ENCODE data around the gene PREPL. TPM values are rescaled to one million over a fixed set of nuclear protein-coding genes. Genes with fewer than 3 reads are reported as not detected.

Gene PREPL
- total RNA-seq, 2 donors from 2014 or later, result 70.4 to 77.4 TPM

DNA sequence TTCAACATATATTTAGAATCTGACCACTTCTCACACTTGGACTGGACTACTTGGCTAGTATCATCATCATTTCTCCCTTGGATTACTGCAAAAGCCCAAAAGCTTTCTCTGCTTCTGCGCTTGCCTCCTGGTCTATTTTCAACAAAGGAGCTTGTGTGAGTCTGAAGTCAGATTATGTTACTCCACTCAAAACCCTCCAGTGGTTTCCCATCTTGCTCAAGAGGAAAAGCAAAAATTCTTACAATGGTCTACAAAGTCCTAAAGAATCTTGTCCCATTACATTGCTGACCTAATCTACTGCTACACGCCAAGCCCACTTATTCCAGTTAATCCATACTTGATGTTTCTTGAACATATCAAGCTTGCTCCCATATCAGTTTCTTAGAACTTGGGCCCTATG, 9.6 kb downstream of the PREPL start:
- DNase-seq (no peak), ATAC-seq (peak; percentile 13 to 81)
- intact Hi-C loops (cut with DNase I), result no loop called here

DNA sequence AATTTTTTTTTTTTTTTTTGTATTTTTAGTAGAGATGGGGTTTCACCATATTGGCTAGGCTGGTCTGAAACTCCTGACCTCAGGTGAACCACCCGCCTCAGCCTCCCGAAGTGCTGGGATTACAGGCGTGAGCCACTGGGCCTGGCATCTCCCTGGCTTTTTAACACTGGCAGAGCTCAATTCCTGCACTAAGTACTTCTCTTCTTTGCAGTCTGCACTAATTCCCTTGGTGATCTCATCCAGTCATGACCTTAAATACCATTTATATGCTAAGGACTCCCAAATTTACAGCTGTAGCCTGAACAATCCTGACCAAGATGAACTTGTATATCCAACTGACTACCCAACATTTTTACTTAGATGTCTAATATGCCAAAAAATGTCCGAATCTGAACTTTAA, 10.2 kb downstream of the PREPL start:
- peak; percentile 38 to 76 for ATAC-seq

DNA sequence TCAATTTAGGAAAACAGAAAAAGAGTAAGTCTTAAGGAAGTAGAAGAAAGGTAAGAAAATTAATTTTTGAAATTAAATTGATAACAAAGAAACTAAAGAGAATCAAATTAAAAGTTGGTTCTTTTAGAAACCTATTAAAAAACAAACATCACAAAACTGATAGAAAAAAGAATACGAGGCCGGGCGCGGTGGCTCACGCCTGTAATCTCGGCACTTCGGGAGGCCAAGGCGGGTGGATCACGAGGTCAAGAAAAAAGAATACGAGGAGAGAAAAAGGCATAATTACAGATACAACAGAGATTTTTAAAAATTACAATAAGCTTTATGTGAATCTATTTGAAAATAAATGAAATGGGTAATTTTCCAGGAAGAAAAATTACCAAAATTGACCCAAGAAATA, 11.8 kb downstream of the PREPL start:
- intact Hi-C loops (cut with DNase I), result loop anchor here in 1 of 2 donors (5.0 kb wide), 1 partner anchor 107 kb away; no protein-coding TSS in a partner anchor
- no peak for ATAC-seq
- DNase-seq, result no peak

More for the DNA sequence above, 10.2 kb downstream of the PREPL start:
- no peak for DNase-seq
- intact Hi-C loops (cut with DNase I), result no loop called here

DNA sequence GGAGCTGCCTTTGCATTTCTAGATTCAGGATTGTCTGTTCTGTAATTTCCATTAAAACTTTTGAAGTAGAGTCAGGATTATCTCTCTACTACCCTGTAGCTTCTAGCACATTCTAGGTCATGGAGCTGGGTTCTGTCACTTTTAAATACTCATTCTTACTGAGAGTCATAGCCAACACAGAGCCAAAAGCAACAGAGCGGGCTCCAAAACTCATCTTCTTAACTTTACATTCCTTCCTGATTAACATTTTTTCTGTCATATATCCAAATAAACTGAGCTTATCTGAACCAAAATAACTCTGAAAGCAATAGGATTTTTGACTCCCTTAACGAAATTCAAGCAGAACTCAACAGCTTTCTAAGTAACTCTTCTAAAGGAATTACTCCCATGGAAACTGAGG, 12.9 kb downstream of the PREPL start:
- intact Hi-C loops (cut with DNase I), result loop anchor here in 1 of 2 donors (5.0 kb wide), 1 partner anchor 106 kb away; no protein-coding TSS in a partner anchor
- ATAC-seq (peak; percentile 75 to 93), DNase-seq (peak; percentile 36)

DNA sequence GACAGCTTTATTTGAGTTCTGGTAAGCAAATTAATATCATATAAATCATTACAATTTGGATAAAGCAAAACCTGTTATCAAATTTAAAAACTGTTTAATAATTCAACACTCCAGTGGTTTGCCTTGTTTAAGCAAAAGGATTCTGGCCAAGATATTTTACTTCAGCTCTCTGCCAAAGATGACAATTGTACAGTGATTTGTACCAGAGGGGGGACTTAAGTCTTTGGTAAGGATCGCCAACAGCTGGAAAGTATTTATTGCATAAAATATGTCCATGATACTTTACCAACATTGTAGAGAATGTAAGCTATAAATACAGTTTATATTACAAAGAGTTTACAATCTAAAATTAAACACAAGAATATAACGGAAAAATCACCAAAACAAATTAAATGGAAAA, 13.8 kb downstream of the PREPL start:
- DNase-seq (no peak), ATAC-seq (no peak)
- intact Hi-C loops (cut with DNase I), result loop anchor here in 1 of 2 donors (5.0 kb wide), 1 partner anchor 105 kb away; no protein-coding TSS in a partner anchor

DNA sequence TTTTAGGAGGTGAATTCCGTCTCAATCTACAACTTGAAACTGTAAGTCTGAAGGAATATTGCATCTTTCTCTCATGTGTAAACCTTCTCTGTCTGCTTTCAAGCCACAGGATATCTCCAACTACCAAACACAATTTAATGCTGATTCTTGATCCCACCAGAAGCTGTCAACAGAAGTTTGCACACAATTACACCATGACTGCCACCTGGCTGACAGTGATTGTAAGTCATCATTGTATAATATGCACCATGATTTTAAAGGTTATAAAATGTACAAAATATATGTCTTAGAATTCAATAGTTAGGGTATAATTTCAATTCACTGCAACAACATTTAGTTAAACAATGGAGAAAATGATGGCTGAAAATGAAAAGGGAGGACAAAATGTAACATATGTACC, 18.4 kb downstream of the PREPL start:
- DNase-seq (no peak), ATAC-seq (no peak)
- intact Hi-C loops (cut with DNase I), result no loop called here

DNA sequence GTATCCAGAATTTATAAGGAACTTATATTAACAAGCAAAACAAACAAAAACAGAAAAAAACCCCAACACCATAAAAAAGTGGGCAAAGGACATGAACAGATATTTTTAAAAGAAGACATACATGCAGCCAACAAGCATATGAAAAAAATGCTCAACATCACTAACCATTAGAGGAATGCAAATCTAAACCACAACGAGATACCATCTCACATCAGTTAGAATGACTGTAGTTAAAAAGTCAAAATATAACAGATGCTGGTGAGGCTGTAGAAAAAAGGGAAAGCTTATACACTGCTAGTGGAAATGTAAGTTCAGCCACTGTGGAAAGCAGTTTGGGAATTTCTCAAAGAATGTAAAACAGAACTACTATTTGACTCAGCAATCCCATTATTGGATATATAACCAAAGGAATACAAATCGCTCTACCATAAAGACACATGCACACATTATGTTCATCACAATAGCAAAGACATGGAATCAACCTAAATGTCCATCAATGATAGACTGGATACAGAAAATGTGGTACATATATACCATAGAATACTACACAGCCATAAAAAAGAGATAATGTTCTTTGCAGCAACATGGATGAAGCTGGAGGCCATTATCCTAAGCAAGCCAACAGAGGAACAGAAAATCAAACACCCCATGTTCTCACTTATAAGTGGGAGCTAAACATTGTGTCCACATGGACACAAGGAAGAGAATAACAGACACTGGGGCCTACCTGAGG, 25.3 kb downstream of the PREPL start:
- ATAC-seq, result no peak
- intact Hi-C loops (cut with DNase I), result no loop called here
- no peak for DNase-seq

DNA sequence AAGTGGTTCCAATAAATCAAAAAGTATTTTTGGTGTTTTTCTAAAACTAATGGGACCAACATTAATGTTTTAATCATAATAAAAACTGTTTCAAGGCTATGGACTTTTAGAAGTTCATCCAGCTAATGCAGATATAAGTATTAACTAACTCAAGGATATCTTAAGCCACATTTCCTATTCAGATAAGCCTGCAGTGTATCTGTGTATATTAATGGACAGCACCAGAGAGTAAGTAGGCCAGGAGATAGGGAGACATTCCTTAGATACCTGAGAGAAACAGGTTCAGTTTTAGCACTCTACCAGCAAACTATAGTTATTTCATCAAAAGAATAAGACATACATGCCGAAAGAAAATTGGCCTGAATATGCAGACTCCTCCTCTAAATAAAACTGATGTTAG, 27.3 kb downstream of the PREPL start:
- ATAC-seq, result peak; percentile 38 to 52
- no peak for DNase-seq
- intact Hi-C loops (cut with DNase I), result no loop called here

DNA sequence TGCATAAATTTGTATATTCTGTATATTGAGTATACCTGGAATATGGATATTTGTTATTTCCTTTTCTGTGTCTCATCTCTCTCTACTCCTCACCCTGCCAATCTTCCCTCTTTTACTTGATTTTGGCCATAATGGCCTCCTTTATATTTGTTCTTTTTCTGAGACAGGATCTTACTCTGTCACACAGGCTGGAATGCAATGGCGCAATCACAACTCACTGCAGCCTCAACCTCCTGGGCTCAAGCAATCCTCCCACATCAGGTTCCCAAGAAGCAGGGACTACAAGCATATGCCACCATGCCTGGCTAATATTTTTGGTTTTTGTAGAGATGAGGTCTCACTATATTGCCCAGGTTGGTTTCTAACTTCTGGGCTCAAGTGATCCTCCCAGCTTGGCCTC, 30.5 kb downstream of the PREPL start:
- intact Hi-C loops (cut with DNase I), result no loop called here
- DNase-seq (no peak), ATAC-seq (no peak)

DNA sequence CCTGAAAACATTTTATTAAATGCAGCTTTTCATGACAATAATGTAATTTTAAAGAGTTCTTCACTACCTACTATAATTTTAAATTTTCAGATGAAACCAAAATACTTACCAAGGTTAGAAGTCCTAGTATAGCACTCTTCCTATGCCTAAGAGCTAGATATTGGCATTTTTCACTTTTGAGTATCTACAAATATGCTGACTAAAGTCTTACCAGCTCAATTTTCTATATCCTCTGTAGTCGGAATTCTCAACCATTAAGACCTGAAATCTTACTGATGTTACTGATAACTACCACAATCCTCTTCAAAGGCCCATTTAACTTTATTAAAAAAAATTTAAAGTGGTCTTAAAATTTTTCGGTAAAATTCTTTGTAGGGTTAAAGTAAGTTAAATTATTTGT, 32.0 kb downstream of the PREPL start:
- no peak for ATAC-seq
- intact Hi-C loops (cut with DNase I), result no loop called here
- DNase-seq, result no peak

DNA sequence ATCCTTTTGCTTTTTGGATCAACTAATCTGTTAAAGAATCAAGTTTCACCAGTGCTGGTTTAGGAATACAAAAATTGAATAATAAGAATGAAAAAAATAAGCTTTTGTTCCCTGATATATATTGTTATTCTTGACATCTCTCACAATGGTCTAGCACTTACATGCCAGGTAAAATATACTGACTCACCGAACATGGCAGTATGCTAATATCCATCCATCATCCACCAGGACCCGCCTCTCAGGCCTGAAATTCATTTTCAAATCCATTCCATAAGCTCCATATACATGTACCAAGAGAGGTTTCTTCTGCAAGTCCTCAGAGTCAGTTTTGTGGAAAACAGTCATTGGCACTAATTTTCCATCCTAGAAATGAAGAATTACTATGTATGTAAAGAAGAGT, 32.5 kb downstream of the PREPL start:
- DNase-seq (no peak), ATAC-seq (no peak)
- intact Hi-C loops (cut with DNase I), result no loop called here

DNA sequence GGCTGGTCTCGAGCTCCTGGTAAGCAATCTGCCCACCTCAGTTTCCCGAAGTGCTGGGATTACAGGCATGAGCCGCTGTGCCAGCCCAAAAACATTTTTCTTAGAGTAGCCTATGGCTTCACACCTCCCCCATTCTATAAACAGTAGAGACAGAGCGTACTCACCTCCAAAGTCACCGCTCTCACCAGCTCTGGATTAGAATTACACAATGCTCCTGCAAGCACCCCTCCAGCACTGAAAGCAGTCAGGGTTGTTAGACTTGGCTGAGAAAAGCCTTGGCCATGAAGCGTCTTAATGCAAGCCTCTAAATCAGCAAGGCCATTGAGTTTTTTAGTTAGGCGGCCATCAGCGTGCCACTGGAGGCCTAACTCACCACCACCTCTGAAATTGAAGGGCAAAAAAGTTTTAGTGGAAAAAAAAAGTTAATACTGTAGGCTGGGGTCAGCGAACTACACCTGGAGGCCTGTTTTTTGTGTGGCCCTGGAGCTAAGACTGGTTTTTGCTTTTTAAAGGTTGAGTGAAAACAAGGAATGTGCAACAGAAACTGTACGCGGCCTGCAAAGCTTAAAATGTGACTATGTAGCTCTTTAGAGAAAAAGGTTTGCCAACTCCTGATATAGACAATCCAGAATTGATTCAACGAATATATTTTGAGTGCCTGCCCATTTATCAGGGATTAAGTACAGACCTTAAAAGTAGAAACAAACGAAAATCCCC, 34.6 kb downstream of the PREPL start:
- intact Hi-C loops (cut with DNase I), result no loop called here
- ATAC-seq, result no peak

DNA sequence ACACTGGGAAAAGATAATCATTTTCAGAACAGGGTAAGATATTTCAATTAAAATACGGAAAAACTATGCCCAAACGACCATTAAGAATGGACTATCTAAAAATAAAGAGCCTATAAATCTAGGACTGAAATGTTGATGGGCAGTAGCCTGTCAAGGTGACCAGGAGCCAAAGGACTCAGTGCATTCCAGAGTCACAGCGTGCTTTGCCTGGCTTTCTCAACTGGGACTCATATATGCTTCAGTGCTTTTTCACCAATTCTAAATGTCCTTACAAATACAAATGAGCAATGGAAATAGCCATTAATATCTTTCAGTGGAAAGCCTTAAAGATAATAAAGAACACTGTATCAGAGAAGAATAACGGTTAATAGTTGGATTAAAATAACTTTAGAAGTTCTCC, 35.4 kb downstream of the PREPL start:
- no peak for ATAC-seq
- intact Hi-C loops (cut with DNase I), result no loop called here
- DNase-seq, result no peak

More for the DNA sequence above, 34.6 kb downstream of the PREPL start:
- no peak for DNase-seq

DNA sequence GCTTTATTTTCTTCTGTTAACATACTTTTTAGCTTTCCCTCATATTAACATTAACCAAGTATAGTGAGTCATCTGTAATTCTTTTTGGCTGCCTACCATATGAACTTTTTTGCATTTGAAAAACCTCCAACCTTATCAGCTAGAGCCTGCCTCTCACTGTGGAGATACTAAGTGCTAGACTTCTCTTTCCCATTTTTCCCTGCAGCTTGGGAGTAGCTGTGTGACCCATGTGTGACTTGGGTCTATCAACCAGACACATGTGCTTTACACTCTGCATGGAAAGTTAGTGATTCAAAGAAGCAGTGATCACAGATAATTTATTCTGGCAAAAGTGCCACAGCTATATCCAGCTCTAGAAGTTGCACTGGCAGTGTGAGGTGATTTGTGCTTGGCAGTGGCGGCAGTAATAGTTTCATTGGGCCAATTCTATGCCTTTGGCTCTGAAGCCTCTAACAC, 36.3 kb downstream of the PREPL start:
- intact Hi-C loops (cut with DNase I), result no loop called here
- peak; percentile 89 to 95 for ATAC-seq
- DNase-seq, result peak; percentile 26

DNA sequence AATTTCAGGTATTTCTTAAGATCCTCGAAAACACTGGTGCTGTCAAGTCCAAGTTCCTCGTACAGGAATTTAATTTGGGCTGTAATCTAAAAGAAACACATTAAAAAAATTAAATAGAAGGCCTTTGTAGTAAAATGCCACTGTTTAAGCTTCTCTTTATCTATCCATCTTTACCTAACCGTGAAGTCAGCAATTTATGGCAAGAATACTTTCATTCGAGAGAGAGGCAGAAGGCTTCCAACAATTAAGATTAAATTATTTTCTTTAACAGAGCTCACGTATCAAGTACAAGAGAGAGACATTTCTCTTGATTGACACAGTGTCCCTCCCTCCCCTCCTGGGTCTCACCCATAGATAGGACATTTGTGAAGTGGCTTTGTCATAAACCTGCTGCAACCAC, 39.9 kb downstream of the PREPL start:
- intact Hi-C loops (cut with DNase I), result no loop called here
- DNase-seq, result no peak
- ATAC-seq, result no peak

DNA sequence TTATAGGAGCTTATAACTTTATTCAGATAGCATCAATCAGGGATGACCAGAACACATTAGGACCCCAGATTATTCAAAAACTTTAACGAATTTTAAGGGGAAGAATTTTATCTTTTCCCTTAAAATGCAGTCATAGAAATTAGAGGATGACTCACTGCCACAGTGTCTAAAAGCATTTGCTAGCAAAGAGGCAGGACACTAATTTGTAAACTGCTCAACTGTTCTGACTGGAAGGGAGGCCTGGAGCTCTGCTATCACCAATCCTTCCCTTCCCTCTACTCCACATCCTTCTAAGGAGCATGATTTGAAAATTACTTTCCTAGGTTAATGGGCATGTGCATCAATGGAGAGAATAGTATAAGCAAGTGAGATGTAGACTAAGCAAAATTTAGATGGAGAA, 40.5 kb downstream of the PREPL start:
- ATAC-seq (no peak), DNase-seq (no peak)
- intact Hi-C loops (cut with DNase I), result no loop called here

DNA sequence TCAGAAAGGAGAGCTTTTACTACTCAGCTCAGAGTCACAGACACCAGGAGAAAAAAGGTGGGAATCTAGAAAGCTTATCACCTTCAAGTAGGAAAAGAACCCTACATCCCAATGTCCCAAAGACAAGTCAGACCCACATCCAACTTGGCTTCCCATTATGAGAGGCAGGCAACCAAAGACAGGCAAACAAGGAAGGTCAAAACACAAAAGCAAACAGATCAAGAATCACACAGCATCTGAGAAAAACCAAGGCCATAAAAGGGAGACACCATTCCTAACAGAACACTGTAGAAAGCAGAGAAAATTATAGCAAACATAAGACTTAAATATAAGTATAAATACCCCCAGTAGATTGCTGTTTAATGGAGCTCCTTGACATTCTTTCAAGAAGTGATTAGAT, 45.3 kb downstream of the PREPL start:
- intact Hi-C loops (cut with DNase I), result no loop called here

DNA sequence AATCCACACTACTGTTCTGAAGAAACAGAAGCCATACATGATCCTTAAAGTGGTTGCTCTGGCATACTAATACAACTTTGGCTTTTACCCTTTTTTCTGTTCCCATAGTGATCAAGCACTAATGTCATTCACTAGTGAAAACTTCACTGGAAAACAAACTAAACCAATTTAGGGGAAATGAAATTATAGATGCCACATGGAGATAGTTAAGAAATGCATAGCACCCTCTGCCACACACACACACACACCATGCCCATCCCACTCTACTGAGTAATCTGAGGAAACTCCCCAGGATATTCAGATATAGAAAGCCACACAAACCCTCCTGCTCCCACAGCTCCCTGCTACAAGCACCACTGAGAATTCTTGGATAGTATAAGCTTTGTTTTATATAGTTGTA, 46.9 kb downstream of the PREPL start:
- DNase-seq (no peak), ATAC-seq (no peak)
- intact Hi-C loops (cut with DNase I), result no loop called here

More for the DNA sequence above, 45.3 kb downstream of the PREPL start:
- ATAC-seq (no peak), DNase-seq (no peak)

DNA sequence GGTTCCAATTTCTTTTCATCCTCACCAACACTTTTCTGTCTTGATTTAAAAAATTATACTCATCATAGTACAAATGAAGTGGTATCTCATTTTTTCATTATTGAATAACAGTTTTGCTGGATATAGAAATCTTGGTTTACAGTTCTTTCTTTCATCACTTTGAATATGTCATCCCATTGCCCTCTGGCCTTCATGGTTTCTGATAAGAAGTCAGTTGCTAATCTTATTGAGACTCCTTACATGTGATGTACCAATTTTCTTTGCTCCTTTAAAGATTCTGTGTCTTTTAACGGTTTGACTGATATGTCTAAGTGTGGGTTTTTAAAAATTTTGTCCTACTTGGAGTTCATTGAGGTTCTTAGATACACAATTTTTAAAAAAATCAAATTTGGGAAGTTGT, 51.0 kb downstream of the PREPL start:
- ATAC-seq, result no peak
- no peak for DNase-seq
- intact Hi-C loops (cut with DNase I), result no loop called here

DNA sequence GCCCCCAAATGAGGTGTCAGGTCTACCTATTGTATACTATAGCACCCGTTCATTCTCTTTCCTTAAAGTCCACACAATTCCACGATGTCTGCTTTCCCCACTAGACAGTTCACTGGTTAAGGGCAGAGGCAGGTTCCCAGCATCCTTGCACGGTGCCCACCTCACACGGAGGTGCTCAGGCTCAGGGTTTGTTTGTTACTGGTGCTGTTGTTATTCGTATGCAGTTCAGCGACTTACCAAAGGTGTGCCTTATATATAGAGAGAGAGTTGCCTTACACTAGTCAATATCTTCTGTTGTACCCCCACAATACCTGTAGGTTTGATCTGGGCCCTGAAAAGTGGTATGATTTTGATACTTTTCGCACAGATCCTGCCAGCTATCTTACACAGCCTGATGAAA, 55.4 kb downstream of the PREPL start:
- intact Hi-C loops (cut with DNase I), result no loop called here
- no peak for DNase-seq
- no peak for ATAC-seq

DNA sequence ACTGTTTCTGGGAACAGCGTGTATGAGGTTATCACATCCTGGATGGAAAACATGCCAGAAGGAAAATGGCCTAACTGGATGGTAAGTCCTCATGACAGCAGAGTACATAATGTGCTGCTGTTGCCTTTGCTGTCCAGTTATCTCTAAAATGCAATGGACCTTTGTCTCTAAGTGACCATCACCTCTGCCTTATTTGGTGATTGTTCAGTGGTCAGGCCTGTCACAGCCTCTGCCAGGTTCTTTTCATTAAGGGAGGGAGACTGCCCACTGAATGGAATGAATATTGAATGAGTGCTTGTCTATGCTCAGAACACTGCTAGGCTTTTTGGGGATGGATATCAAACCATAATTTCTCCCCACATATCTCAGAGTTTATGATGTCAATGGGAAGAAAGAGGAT, 57.0 kb downstream of the PREPL start:
- intact Hi-C loops (cut with DNase I), result no loop called here
- peak in 1 of 2 donors; percentile 46 for ATAC-seq
- no peak for DNase-seq

All from left cardiac atrium (tissue), 4 donors.